Chondrocyte (in vitro differentiated cells): ENCODE data around the gene GABRR3. TPM values are rescaled to one million over a fixed set of nuclear protein-coding genes. Genes with fewer than 3 reads are reported as not detected.

Experiments
- DNase-seq: peaks from one replicate; pipeline ENCODE4 v3.0.0; 2021; ENCODE audit warnings: mixed read lengths, low spot score
- H3K27ac Mint-ChIP-seq: one replicate; pipeline ENCODE4 v1.8.0; 2021; ENCODE audit warnings: mild to moderate bottlenecking, moderate library complexity, mixed read lengths; ENCODE audit not compliant: unreplicated experiment
- H3K27me3 Mint-ChIP-seq: 2 replicates; pipeline ENCODE4 v1.8.0; 2021; ENCODE audit warnings: low read depth, mixed read lengths
- H3K36me3 Mint-ChIP-seq: 2 replicates; pipeline ENCODE4 v1.8.0; 2021; ENCODE audit warnings: low read depth, mixed read lengths
- H3K4me1 Mint-ChIP-seq: 2 replicates; pipeline ENCODE4 v1.8.0; 2021; ENCODE audit warnings: low read depth, mild to moderate bottlenecking, mixed read lengths
- H3K4me3 Mint-ChIP-seq: one replicate; pipeline ENCODE4 v1.8.0; 2021; ENCODE audit warnings: mild to moderate bottlenecking, moderate library complexity, mixed read lengths; ENCODE audit not compliant: unreplicated experiment
- H3K9me3 Mint-ChIP-seq: 2 replicates; pipeline ENCODE4 v1.8.0; 2021; ENCODE audit warnings: low read depth, mixed read lengths
- total RNA-seq: library from RNA; stranded (reverse); gene quantifications from 3 replicates; pipeline ENCODE4 v1.2.1, GENCODE V29; 2021
- TF ChIP-seq, protein P1 (sequence below): fragments of 200-600 bp; sonication (generic); IDR thresholded peaks from 2 replicates; pipeline ENCODE4 v1.5.0; 2021; ENCODE audit warnings: antibody characterized with exemption, mild to moderate bottlenecking, moderate library complexity

GABRR3 gene
- total RNA-seq, 1 donor from 2014 or later: not detected

DNA sequence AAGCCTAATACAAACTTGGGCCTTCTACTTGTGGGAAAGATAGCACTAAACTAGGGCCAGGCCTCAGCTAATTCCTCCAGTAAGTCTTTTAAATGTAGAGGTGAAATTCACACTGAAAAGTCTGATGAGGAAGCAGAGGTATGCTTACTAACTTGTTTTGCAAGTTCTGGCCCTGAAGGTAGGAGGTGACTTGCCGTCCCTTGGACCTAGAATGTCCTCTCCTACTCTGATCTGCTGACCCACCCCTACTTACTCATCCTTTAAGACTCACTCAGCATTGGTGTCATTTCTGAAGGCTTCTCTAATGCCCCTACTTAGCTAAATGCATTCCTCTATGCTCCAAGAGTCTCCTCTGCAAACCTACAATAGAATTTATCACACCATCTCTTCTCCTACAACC lies 82.2 kb downstream of the GABRR3 start:
- no peaks in the 10 kb centered on the region for H3K27me3 Mint-ChIP-seq
- no peaks in the 10 kb centered on the region for H3K9me3 Mint-ChIP-seq
- DNase-seq: no peak
- TF ChIP-seq, protein P1, sequence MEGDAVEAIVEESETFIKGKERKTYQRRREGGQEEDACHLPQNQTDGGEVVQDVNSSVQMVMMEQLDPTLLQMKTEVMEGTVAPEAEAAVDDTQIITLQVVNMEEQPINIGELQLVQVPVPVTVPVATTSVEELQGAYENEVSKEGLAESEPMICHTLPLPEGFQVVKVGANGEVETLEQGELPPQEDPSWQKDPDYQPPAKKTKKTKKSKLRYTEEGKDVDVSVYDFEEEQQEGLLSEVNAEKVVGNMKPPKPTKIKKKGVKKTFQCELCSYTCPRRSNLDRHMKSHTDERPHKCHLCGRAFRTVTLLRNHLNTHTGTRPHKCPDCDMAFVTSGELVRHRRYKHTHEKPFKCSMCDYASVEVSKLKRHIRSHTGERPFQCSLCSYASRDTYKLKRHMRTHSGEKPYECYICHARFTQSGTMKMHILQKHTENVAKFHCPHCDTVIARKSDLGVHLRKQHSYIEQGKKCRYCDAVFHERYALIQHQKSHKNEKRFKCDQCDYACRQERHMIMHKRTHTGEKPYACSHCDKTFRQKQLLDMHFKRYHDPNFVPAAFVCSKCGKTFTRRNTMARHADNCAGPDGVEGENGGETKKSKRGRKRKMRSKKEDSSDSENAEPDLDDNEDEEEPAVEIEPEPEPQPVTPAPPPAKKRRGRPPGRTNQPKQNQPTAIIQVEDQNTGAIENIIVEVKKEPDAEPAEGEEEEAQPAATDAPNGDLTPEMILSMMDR: no peak
- no peak overlapping the region for H3K4me3 Mint-ChIP-seq
- no peak overlapping the region for H3K27ac Mint-ChIP-seq
- peaks cover 37% of the 10 kb centered on the region for H3K36me3 Mint-ChIP-seq
- no peaks in the 10 kb centered on the region for H3K4me1 Mint-ChIP-seq

- TF ChIP-seq, protein P1: no peak
- Mint-ChIP-seq H3K4me1 (no peaks in the 10 kb centered on the region), H3K27me3 (no peaks in the 10 kb centered on the region), H3K4me3 (no peak overlapping the region), H3K9me3 (no peaks in the 10 kb centered on the region), H3K27ac (no peak overlapping the region), H3K36me3 (peaks cover 37% of the 10 kb centered on the region)
- DNase-seq: no peak
Observed at GRCh38 chr3:97952280-97952679, 82.8 kb downstream of the GABRR3 start.

DNA sequence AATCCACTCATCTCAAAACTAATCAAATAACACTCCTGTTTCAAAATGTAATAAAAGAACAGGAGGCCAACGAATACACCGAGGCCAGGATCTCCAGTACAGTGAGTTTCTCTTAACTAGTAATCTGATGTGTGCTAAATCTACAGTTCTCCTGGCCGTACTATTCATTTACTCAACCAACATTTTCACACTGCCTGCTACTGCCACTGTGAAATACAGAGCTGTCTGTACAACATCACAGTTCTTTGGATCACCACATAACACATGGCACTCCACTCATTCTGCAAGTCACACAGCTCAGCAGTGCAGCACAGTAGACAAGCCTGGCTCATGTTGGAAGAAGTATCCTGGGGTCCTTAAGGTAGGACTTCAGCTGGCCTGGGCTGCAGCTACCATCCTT lies 84.8 kb downstream of the GABRR3 start:
- Mint-ChIP-seq H3K27me3 (no peaks in the 10 kb centered on the region), H3K4me3 (no peak overlapping the region), H3K27ac (no peak overlapping the region), H3K4me1 (no peaks in the 10 kb centered on the region), H3K9me3 (no peaks in the 10 kb centered on the region), H3K36me3 (peaks cover 40% of the 10 kb centered on the region)
- DNase-seq: no peak
- TF ChIP-seq, protein P1: no peak

DNA sequence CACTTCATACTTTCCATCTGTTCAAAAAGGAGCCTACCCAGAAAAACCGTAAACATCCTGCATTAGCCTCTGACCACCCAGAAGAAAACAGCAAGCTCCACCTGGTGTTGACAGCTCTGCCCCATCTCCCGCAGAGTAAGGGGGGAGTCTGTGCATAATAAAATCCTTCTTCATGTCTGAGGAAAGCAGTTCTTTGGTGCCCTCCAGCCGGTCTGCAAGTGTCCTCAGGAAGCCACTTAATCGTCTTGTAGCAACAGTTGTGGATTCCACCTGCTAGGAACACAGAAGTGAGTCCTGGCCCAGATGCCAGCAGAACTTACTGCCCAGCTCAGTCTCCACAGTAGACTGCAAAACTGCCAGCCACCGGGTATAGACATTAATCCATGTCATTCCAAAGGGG lies 85.4 kb downstream of the GABRR3 start:
- H3K9me3 Mint-ChIP-seq: no peaks in the 10 kb centered on the region

GRCh38 chr3:97949110-97949485 lies 86.0 kb downstream of the GABRR3 start:
- H3K4me3 Mint-ChIP-seq: no peak overlapping the region
- H3K4me1 Mint-ChIP-seq: peaks cover 2% of the 10 kb centered on the region
- no peak for DNase-seq
- H3K27ac Mint-ChIP-seq: no peak overlapping the region
- H3K9me3 Mint-ChIP-seq: no peaks in the 10 kb centered on the region
- TF ChIP-seq, protein P1: no peak
- H3K27me3 Mint-ChIP-seq: no peaks in the 10 kb centered on the region
- H3K36me3 Mint-ChIP-seq: peaks cover 35% of the 10 kb centered on the region

More for the DNA sequence above, 85.4 kb downstream of the GABRR3 start:
- Mint-ChIP-seq H3K4me3 (no peak overlapping the region), H3K27me3 (no peaks in the 10 kb centered on the region), H3K4me1 (no peaks in the 10 kb centered on the region), H3K27ac (no peak overlapping the region), H3K36me3 (peaks cover 38% of the 10 kb centered on the region)
- TF ChIP-seq, protein P1: no peak
- DNase-seq: no peak
